ENCODE results near the gene TRAIP. TPM values are rescaled to one million over a fixed set of nuclear protein-coding genes. Genes with fewer than 3 reads are reported as not detected.
"Not testable (repeated sequence)": the region's sequence is repeated elsewhere in the genome, so short reads cannot be mapped to it uniquely, and the experiment has no call there.

TRAIP gene
- total RNA-seq, 1 experiment from 2014 or later = 5.9 TPM

- not testable (repeated sequence) for H3K4me3 ChIP-seq (ENCODE audit: low read length); H3K79me2 ChIP-seq (ENCODE audit: low read length); H3K27ac ChIP-seq (ENCODE audit: low read length); H3K27me3 ChIP-seq (ENCODE audit: low read length); H3K36me3 ChIP-seq (ENCODE audit: insufficient read depth, low read length); H3K4me2 ChIP-seq (ENCODE audit: low read depth, low read length, poor library complexity, severe bottlenecking); H4K20me1 ChIP-seq (ENCODE audit: insufficient read depth, low read depth, low read length); H3K4me1 ChIP-seq (ENCODE audit: low read length); DNase-seq; H3K9ac ChIP-seq (ENCODE audit: low read length); H3K9me3 ChIP-seq (ENCODE audit: low read length); H3K9me2 ChIP-seq (replicated peaks; ENCODE audit: insufficient read depth, low read length); H2AFZ ChIP-seq (ENCODE audit: low read length)
These were observed 33.2 kb downstream of the TRAIP start for GRCh38 chr3:49823131-49823530.

- no peaks in the 10 kb centered on the region for H3K9me3 ChIP-seq (ENCODE audit: low read length)
- H3K9ac ChIP-seq (ENCODE audit: low read length) = peak within 1 kb of the TSS; percentile 41
- H3K79me2 ChIP-seq (ENCODE audit: low read length) = no peaks in the 10 kb centered on the region
- peak within 1 kb of the TSS; percentile 38 for H3K4me2 ChIP-seq (ENCODE audit: low read depth, low read length, poor library complexity, severe bottlenecking)
- no peaks in the 10 kb centered on the region for H3K9me2 ChIP-seq (replicated peaks; ENCODE audit: insufficient read depth, low read length)
- DNase-seq = no peak
- H2AFZ ChIP-seq (ENCODE audit: low read length) = peak within 1 kb of the TSS; percentile 76; the same call in 1 of the 2 replicates
- peaks cover 7% of the 10 kb centered on the region for H3K4me1 ChIP-seq (ENCODE audit: low read length)
- no peaks in the 10 kb centered on the region for H3K36me3 ChIP-seq (ENCODE audit: insufficient read depth, low read length)
- no peak within 1 kb of the TSS for H3K27ac ChIP-seq (ENCODE audit: low read length)
- H3K27me3 ChIP-seq (ENCODE audit: low read length) = no peaks in the 10 kb centered on the region
- H4K20me1 ChIP-seq (ENCODE audit: insufficient read depth, low read depth, low read length) = no peaks in the 10 kb centered on the region
- H3K4me3 ChIP-seq (ENCODE audit: low read length) = peak within 1 kb of the TSS; percentile 19; the same call in 1 of the 2 replicates
These were observed 42.7 kb downstream of the TRAIP start, which contains the start of gene UBA7 for GRCh38 chr3:49813497-49814174. Gene UBA7, minus strand, starts transcription at chr3:49813953. Its CDS starts 166 bp downstream, at chr3:49813787.

DNA sequence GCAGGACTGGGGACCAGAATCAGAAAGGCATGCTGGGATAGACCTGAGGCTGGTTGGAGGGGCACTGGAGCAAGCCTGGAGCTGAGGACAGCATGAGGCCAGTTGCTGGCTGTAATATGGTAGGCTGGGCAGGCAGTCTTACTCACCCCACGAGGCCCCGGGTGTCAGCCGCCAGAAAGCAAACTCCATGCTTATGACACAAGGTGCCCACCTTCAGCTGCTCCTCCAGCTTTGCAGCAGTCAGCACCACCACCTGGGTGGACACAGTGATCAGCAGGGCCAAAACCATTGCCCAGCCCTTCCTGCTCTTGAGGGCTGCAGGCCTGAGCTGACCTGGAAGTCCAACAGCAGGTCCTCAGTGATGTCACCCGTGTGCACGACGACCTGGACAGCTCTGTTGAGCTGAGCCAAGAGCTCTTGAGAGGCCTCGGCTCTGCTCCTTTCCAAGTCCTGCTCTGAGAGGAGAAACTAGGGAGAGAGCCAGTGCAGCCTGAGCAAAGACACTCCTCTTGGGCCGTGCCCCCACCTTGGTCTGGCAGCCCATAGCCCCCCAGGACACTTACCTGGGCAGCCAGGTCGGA, 43.4 kb downstream of the TRAIP start:
- DNase-seq = no peak
- Histone ChIP-seq H4K20me1 (ENCODE audit: insufficient read depth, low read depth, low read length) (no peaks in the 10 kb centered on the region), H3K4me1 (ENCODE audit: low read length) (peaks cover 7% of the 10 kb centered on the region), H2AFZ (ENCODE audit: low read length) (no peak overlapping the region), H3K9me3 (ENCODE audit: low read length) (no peaks in the 10 kb centered on the region), H3K9ac (ENCODE audit: low read length) (peak overlapping the region; percentile 41), H3K79me2 (ENCODE audit: low read length) (no peaks in the 10 kb centered on the region), H3K27ac (ENCODE audit: low read length) (no peak overlapping the region), H3K4me2 (ENCODE audit: low read depth, low read length, poor library complexity, severe bottlenecking) (no peak overlapping the region), H3K27me3 (ENCODE audit: low read length) (no peaks in the 10 kb centered on the region), H3K36me3 (ENCODE audit: insufficient read depth, low read length) (no peaks in the 10 kb centered on the region), H3K4me3 (ENCODE audit: low read length) (no peak overlapping the region), H3K9me2 (replicated peaks; ENCODE audit: insufficient read depth, low read length) (no peaks in the 10 kb centered on the region)

- DNase-seq = no peak
- Histone ChIP-seq H3K4me3 (ENCODE audit: low read length) (no peak overlapping the region), H3K36me3 (ENCODE audit: insufficient read depth, low read length) (no peaks in the 10 kb centered on the region)
These were observed 48.8 kb downstream of the TRAIP start for GRCh38 chr3:49807431-49808114.

DNA sequence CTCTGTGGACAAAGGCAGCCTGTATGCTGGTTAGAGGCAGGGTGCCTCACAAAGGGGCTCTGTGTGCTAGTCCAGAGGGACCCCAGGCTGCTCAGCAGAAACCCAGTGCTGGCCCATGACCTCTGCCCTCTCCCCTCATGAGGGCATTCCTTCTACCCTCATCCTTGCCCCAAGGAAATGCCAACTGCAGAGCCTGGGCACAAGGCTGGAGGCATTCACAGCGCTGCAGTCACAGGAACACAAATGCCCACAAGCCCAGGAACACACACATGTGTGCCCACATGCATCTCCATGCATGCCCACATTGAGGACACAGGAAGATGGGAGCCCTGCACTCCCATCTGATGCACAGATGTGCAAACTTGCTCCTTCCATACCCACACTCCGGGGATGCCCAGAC, 49.5 kb downstream of the TRAIP start:
- H3K4me3 ChIP-seq (ENCODE audit: low read length) = peak overlapping the region; percentile 27; the same call in 1 of the 2 replicates
- H3K27me3 ChIP-seq (ENCODE audit: low read length) = no peaks in the 10 kb centered on the region
- H3K9ac ChIP-seq (ENCODE audit: low read length) = peak overlapping the region; percentile 61
- no peaks in the 10 kb centered on the region for H4K20me1 ChIP-seq (ENCODE audit: insufficient read depth, low read depth, low read length)
- peak overlapping the region; percentile 99 for H3K4me2 ChIP-seq (ENCODE audit: low read depth, low read length, poor library complexity, severe bottlenecking)
- no peaks in the 10 kb centered on the region for H3K9me3 ChIP-seq (ENCODE audit: low read length)
- H3K27ac ChIP-seq (ENCODE audit: low read length) = no peak overlapping the region
- no peak for DNase-seq
- H3K9me2 ChIP-seq (replicated peaks; ENCODE audit: insufficient read depth, low read length) = no peaks in the 10 kb centered on the region
- no peak overlapping the region for H2AFZ ChIP-seq (ENCODE audit: low read length)
- H3K36me3 ChIP-seq (ENCODE audit: insufficient read depth, low read length) = no peaks in the 10 kb centered on the region
- H3K4me1 ChIP-seq (ENCODE audit: low read length) = peaks cover 49% of the 10 kb centered on the region
- H3K79me2 ChIP-seq (ENCODE audit: low read length) = no peaks in the 10 kb centered on the region

More at GRCh38 chr3:49807431-49808114, 48.8 kb downstream of the TRAIP start:
- Histone ChIP-seq H3K4me2 (ENCODE audit: low read depth, low read length, poor library complexity, severe bottlenecking) (no peak overlapping the region), H3K9ac (ENCODE audit: low read length) (peak overlapping the region; percentile 61), H3K9me2 (replicated peaks; ENCODE audit: insufficient read depth, low read length) (no peaks in the 10 kb centered on the region), H3K27me3 (ENCODE audit: low read length) (no peaks in the 10 kb centered on the region), H3K9me3 (ENCODE audit: low read length) (no peaks in the 10 kb centered on the region), H3K79me2 (ENCODE audit: low read length) (no peaks in the 10 kb centered on the region), H2AFZ (ENCODE audit: low read length) (no peak overlapping the region), H3K4me1 (ENCODE audit: low read length) (peaks cover 46% of the 10 kb centered on the region), H4K20me1 (ENCODE audit: insufficient read depth, low read depth, low read length) (no peaks in the 10 kb centered on the region), H3K27ac (ENCODE audit: low read length) (no peak overlapping the region)

DNA sequence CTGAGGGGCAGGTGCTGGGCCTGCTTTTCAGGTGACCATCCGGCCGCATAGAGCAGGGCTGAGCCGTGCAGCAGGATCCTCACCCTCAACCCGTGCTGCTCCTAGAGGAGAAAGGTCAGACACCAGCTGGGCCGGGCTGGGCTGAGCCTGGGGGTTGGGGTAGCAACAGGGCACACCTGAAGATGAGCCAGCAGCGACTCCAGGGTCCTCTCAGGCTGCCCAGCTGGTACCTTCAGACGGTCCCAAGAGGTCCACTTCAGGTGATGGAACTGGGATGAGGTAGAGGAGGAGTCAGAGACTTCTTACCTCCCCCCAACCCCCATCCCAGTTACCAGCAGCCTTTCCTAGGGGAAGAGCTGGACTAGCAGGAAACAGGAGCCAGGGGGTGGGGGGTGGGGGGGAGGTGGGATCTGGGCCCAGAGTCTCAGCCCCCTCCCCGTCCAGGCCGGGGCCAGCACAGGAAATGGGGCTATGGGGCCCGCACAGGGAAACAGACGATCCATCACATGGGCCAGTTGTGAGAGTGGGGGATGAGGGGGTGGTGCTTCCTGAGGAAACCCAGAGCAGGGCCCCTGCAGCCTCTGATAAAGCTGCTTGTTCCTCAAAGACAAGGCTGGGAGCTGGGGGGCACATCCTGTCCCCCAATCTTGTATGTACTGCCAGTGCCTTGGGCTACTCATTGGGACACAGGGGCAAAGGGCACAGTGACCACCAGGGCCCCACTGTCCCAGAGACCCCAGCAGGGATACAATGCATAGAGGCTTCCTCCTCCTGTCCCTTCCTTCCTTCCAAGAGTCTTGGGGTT, 50.3 kb downstream of the TRAIP start:
- peak overlapping the region; percentile 99 for H3K4me2 ChIP-seq (ENCODE audit: low read depth, low read length, poor library complexity, severe bottlenecking)
- no peaks in the 10 kb centered on the region for H3K9me3 ChIP-seq (ENCODE audit: low read length)
- H3K9ac ChIP-seq (ENCODE audit: low read length) = peak overlapping the region; percentile 61
- H2AFZ ChIP-seq (ENCODE audit: low read length) = no peak overlapping the region; the same call in 1 of the 2 replicates
- no peaks in the 10 kb centered on the region for H3K9me2 ChIP-seq (replicated peaks; ENCODE audit: insufficient read depth, low read length)
- no peaks in the 10 kb centered on the region for H3K36me3 ChIP-seq (ENCODE audit: insufficient read depth, low read length)
- DNase-seq = peak; percentile 65
- peak overlapping the region; percentile 71 for H3K27ac ChIP-seq (ENCODE audit: low read length)
- no peaks in the 10 kb centered on the region for H3K27me3 ChIP-seq (ENCODE audit: low read length)
- peaks cover 49% of the 10 kb centered on the region for H3K4me1 ChIP-seq (ENCODE audit: low read length)
- peak overlapping the region; percentile 56; the same call in 1 of the 2 replicates for H3K4me3 ChIP-seq (ENCODE audit: low read length)
- no peaks in the 10 kb centered on the region for H3K79me2 ChIP-seq (ENCODE audit: low read length)
- no peaks in the 10 kb centered on the region for H4K20me1 ChIP-seq (ENCODE audit: insufficient read depth, low read depth, low read length)

- H3K9me2 ChIP-seq (replicated peaks; ENCODE audit: insufficient read depth, low read length) = no peaks in the 10 kb centered on the region
- no peaks in the 10 kb centered on the region for H3K9me3 ChIP-seq (ENCODE audit: low read length)
- no peaks in the 10 kb centered on the region for H3K36me3 ChIP-seq (ENCODE audit: insufficient read depth, low read length)
- peak overlapping the region; percentile 61 for H3K9ac ChIP-seq (ENCODE audit: low read length)
- peak overlapping the region; percentile 56; the same call in 1 of the 2 replicates for H3K4me3 ChIP-seq (ENCODE audit: low read length)
- no peak overlapping the region for H2AFZ ChIP-seq (ENCODE audit: low read length)
- no peaks in the 10 kb centered on the region for H4K20me1 ChIP-seq (ENCODE audit: insufficient read depth, low read depth, low read length)
- peak overlapping the region; percentile 71 for H3K27ac ChIP-seq (ENCODE audit: low read length)
- H3K27me3 ChIP-seq (ENCODE audit: low read length) = no peaks in the 10 kb centered on the region
- H3K4me2 ChIP-seq (ENCODE audit: low read depth, low read length, poor library complexity, severe bottlenecking) = peak overlapping the region; percentile 99
- peaks cover 49% of the 10 kb centered on the region for H3K4me1 ChIP-seq (ENCODE audit: low read length)
- H3K79me2 ChIP-seq (ENCODE audit: low read length) = no peaks in the 10 kb centered on the region
- DNase-seq = peak; percentile 87
These were observed 51.0 kb downstream of the TRAIP start for GRCh38 chr3:49805367-49805782.

All from Karpas-422 (cell line).